H9 (cell line): ENCODE data around the gene CFC1. TPM values are rescaled to one million over a fixed set of nuclear protein-coding genes. Genes with fewer than 3 reads are reported as not detected.
"Not testable (repeated sequence)": the region's sequence is repeated elsewhere in the genome, so short reads cannot be mapped to it uniquely, and the experiment has no call there.

ENCODE experiments used
- DNase-seq: peaks from one replicate; pipeline ENCODE4 v3.0.0-alpha.2; 2017
- H2AFZ ChIP-seq: one replicate; pipeline ENCODE4 v1.6.1; 2013; ENCODE audit warnings: mild to moderate bottlenecking, low read length, control low read depth, moderate library complexity
- H2AK5ac ChIP-seq: 2 replicates; pipeline ENCODE4 v1.6.1; 2013; ENCODE audit warnings: low read length, control low read depth, mixed read lengths; ENCODE audit not compliant: insufficient read length
- H2BK120ac ChIP-seq: one replicate; pipeline ENCODE4 v1.6.1; 2013; ENCODE audit warnings: low read depth, mild to moderate bottlenecking, low read length, control low read depth, inconsistent platforms; ENCODE audit not compliant: poor library complexity, severe bottlenecking
- H2BK12ac ChIP-seq: 2 replicates; pipeline ENCODE4 v1.6.1; 2013; ENCODE audit warnings: low read length, control low read depth, mixed read lengths, low read depth; ENCODE audit not compliant: insufficient read length
- H2BK15ac ChIP-seq: 2 replicates; pipeline ENCODE4 v1.6.1; 2013; ENCODE audit warnings: low read depth, low read length, control low read depth
- H2BK20ac ChIP-seq: one replicate; pipeline ENCODE4 v1.6.1; 2013; ENCODE audit warnings: low read depth, mild to moderate bottlenecking, low read length, control low read depth, inconsistent platforms; ENCODE audit not compliant: poor library complexity, severe bottlenecking
- H2BK5ac ChIP-seq: 2 replicates; pipeline ENCODE4 v1.6.1; 2013; ENCODE audit warnings: low read length, control low read depth, mixed read lengths; ENCODE audit not compliant: insufficient read length
- H3K14ac ChIP-seq: 2 replicates; pipeline ENCODE4 v1.6.1; 2013; ENCODE audit warnings: low read length, control low read depth; ENCODE audit not compliant: insufficient read depth
- H3K18ac ChIP-seq: 2 replicates; pipeline ENCODE4 v1.6.1; 2013; ENCODE audit warnings: low read depth, mild to moderate bottlenecking, mixed read lengths, low read length, control low read depth; ENCODE audit not compliant: insufficient read length
- H3K23ac ChIP-seq: 2 replicates; pipeline ENCODE4 v1.6.1; 2013; ENCODE audit warnings: low read length, control low read depth, mixed read lengths, low read depth; ENCODE audit not compliant: insufficient read length
- H3K23me2 ChIP-seq: 2 replicates; pipeline ENCODE4 v1.6.1; 2013; ENCODE audit warnings: low read depth, mild to moderate bottlenecking, mixed read lengths, low read length, control low read depth; ENCODE audit not compliant: insufficient read length, poor library complexity, severe bottlenecking
- H3K27ac ChIP-seq: 2 replicates; pipeline ENCODE4 v1.5.1; 2013; ENCODE audit warnings: low read length, control low read depth, mixed read lengths, low read depth; ENCODE audit not compliant: insufficient read length
- H3K27me3 ChIP-seq: 2 replicates; pipeline ENCODE4 v1.6.1; 2013; ENCODE audit warnings: low read length, control low read depth, inconsistent platforms; ENCODE audit not compliant: insufficient read depth
- H3K4ac ChIP-seq: 2 replicates; pipeline ENCODE4 v1.6.1; 2013; ENCODE audit warnings: low read depth, mild to moderate bottlenecking, control low read depth, inconsistent platforms, low read length, moderate library complexity
- H3K4me1 ChIP-seq: 2 replicates; pipeline ENCODE4 v1.6.1; 2013; ENCODE audit warnings: low read length, control low read depth, inconsistent platforms; ENCODE audit not compliant: insufficient read depth
- H3K4me2 ChIP-seq: 2 replicates; pipeline ENCODE4 v1.6.1; 2013; ENCODE audit warnings: low read length, control low read depth, mixed read lengths; ENCODE audit not compliant: insufficient read length, insufficient read depth
- H3K56ac ChIP-seq: 2 replicates; pipeline ENCODE4 v1.6.1; 2013; ENCODE audit warnings: low read depth, mild to moderate bottlenecking, mixed read lengths, low read length, control low read depth; ENCODE audit not compliant: insufficient read length
- H3K79me1 ChIP-seq: 2 replicates; pipeline ENCODE4 v1.6.1; 2013; ENCODE audit warnings: low read depth, mild to moderate bottlenecking, moderate library complexity, low read length, control low read depth, inconsistent platforms; ENCODE audit not compliant: insufficient read depth, poor library complexity, severe bottlenecking
- H3K79me2 ChIP-seq: 2 replicates; pipeline ENCODE4 v1.6.1; 2013; ENCODE audit warnings: low read length, control low read depth, inconsistent platforms; ENCODE audit not compliant: insufficient read depth
- H3K9ac ChIP-seq: 2 replicates; pipeline ENCODE4 v1.6.1; 2013; ENCODE audit warnings: low read length, control low read depth, mixed read lengths; ENCODE audit not compliant: insufficient read length; ENCODE audit errors: extremely low read depth
- H3K9me3 ChIP-seq: one replicate; pipeline ENCODE4 v1.6.1; 2013; ENCODE audit warnings: low read depth, low read length, inconsistent platforms; ENCODE audit not compliant: control insufficient read depth
- H3T11ph ChIP-seq: one replicate; pipeline ENCODE4 v1.6.1; 2013; ENCODE audit warnings: mild to moderate bottlenecking, low read length, control low read depth, inconsistent platforms
- H4K20me1 ChIP-seq: one replicate; pipeline ENCODE4 v1.6.1; 2013; ENCODE audit not compliant: control insufficient read depth, insufficient read length, insufficient read depth
- H4K5ac ChIP-seq: 2 replicates; pipeline ENCODE4 v1.6.1; 2013; ENCODE audit warnings: low read depth, mild to moderate bottlenecking, mixed read lengths, low read length, control low read depth; ENCODE audit not compliant: insufficient read length
- H4K8ac ChIP-seq: replicated peaks from 2 replicates; pipeline ENCODE4 v1.6.1; 2013; ENCODE audit warnings: low read length, control low read depth, mixed read lengths, low read depth; ENCODE audit not compliant: insufficient read length
- H4K91ac ChIP-seq: 2 replicates; pipeline ENCODE4 v1.6.1; 2013; ENCODE audit warnings: low read depth, mild to moderate bottlenecking, moderate library complexity, mixed read lengths, low read length, control low read depth; ENCODE audit not compliant: insufficient read length
- H3K27ac Mint-ChIP-seq, 3 experiments: 2 replicates in 2 of 3; 3 replicates in 1 of 3; pipeline ENCODE4 v1.8.0; 2020 to 2021; ENCODE audit warnings: mixed read lengths in 3 of 3, mild to moderate bottlenecking in 1 of 3, moderate library complexity in 1 of 3
- H3K27me3 Mint-ChIP-seq: 2 replicates; pipeline ENCODE4 v1.8.0; 2021; ENCODE audit warnings: low read depth, mild to moderate bottlenecking, moderate library complexity, mixed read lengths
- H3K36me3 Mint-ChIP-seq, 3 experiments: 2 replicates in 2 of 3; 3 replicates in 1 of 3; pipeline ENCODE4 v1.8.0; 2020 to 2021; ENCODE audit warnings: low read depth in 3 of 3, mixed read lengths in 3 of 3; ENCODE audit not compliant: insufficient read depth in 1 of 3
- H3K4me1 Mint-ChIP-seq, 2 experiments: 2 replicates each; pipeline ENCODE4 v1.8.0; 2020; ENCODE audit warnings: mixed read lengths in 2 of 2
- H3K4me3 Mint-ChIP-seq, 2 experiments: 2 replicates in 1 of 2; 3 replicates in 1 of 2; pipeline ENCODE4 v1.8.0; 2020 to 2021; ENCODE audit warnings: mild to moderate bottlenecking in 2 of 2, mixed read lengths in 2 of 2, moderate library complexity in 1 of 2
- H3K9me3 Mint-ChIP-seq, 2 experiments: 2 replicates in 1 of 2; 3 replicates in 1 of 2; pipeline ENCODE4 v1.8.0; 2020; ENCODE audit warnings: mild to moderate bottlenecking in 2 of 2, mixed read lengths in 2 of 2, moderate library complexity in 1 of 2
- WGBS: extraction: QIAGEN DNeasy Blood & Tissue Kit; methylation state at CpG from one replicate; pipeline ENCODE4 v1.1.7; 2013; ENCODE audit warnings: missing lambda C conversion rate, low lambda C conversion rate, mixed read lengths; ENCODE audit not compliant: insufficient read length; ENCODE audit errors: extremely low coverage; 5-methylcytosine and 5-hydroxymethylcytosine counted together
- total RNA-seq: library from RNA; stranded (reverse); gene quantifications from 2 replicates; pipeline ENCODE4 v1.2.1, GENCODE V29; 2021

Gene CFC1
- total RNA-seq, 1 experiment from 2014 or later: 0.22 TPM

DNA sequence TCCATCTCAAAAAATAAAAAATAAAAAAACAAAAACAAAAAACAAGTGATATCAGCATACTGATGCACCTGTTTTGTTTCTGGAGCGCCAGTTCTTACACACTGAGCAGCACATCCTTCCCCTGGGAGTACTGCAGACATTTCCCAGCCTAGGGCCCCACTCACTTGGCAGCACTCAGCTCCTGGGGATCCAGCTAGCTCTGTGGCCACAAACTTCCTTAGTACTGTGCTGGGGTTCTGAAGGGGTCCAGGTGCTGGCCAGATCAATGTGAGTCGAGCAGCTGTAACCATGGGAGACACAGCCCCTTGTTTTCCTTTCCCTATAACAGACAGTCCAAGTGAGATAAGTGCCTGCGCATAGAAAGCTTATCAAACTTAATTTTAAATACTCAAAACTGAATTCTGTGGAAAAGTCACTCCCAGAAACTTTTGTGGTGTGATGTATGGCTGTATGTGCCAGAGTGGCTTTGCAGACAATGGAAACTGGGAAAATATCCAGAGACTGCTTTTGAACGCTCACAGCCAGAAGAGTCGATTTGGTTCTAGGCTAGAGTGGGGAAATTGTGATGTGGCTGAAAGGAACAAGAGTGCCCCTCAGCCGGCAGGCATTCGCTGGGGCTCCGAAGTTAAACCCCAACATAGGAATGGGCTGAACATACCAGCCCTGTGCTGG, 9.1 kb downstream of the CFC1 start:
- not testable (repeated sequence) for H3K27me3 ChIP-seq, H3K23me2 ChIP-seq, H3K56ac ChIP-seq, H3K4me1 ChIP-seq, H4K20me1 ChIP-seq, H3K14ac ChIP-seq, H3K9me3 Mint-ChIP-seq, H3K4me3 Mint-ChIP-seq, H3K27ac ChIP-seq, DNase-seq, H3K4ac ChIP-seq, H3K79me1 ChIP-seq, H3K27me3 Mint-ChIP-seq, H2AFZ ChIP-seq, H2BK20ac ChIP-seq, H2BK120ac ChIP-seq, H2BK12ac ChIP-seq, H3K4me2 ChIP-seq, H2AK5ac ChIP-seq, H4K91ac ChIP-seq, H3K9me3 ChIP-seq, H4K8ac ChIP-seq, H3K79me2 ChIP-seq, H4K5ac ChIP-seq, H3T11ph ChIP-seq, H3K9ac ChIP-seq, H2BK5ac ChIP-seq, H3K27ac Mint-ChIP-seq, H3K36me3 Mint-ChIP-seq, H3K18ac ChIP-seq, H3K4me1 Mint-ChIP-seq, H3K23ac ChIP-seq, H2BK15ac ChIP-seq
- WGBS: no CpG with 5 or more reads among the region's 8 CpGs

DNA sequence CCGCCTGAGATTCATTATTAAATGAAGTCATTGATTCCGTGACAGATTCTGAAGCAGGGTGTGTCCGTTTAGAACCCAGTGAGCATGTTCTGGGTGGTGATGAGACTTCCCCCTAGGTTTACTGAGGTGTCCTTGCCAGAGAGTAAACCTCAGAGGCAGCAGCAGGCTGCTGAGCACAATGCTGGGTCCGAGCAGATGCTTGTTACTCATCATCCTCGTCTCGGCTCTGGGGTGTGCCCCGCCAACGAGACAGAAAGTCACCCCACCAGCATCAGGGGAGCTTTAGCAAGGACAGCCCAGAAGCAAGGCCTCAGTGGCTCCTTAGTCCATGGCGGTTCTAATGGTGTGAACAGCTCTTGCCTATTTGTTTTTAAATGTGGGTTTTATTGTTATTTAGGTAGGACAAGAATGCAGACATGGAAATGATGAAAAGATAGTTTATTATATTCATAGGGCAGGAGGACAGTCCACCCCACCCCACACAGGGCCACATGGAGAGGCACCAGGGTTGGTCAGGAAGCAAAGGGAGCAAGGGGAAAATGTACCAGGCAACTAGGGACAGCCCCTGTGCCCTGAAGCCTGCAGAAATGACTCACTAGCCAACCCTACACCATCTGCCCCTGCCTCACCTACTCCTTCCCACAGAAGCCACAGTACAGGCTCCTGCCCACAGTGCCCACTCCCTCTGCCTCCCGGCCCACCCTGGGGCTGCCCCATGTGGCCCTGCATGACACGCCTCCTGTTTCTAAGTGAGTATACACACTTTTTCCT, 10.5 kb downstream of the CFC1 start:
- not testable (repeated sequence) for H4K91ac ChIP-seq, H2BK5ac ChIP-seq, H3K4ac ChIP-seq, H3K27ac ChIP-seq, H3K18ac ChIP-seq, H3K4me1 ChIP-seq, H3K23me2 ChIP-seq, H3K23ac ChIP-seq, H3K9ac ChIP-seq, H4K8ac ChIP-seq, H2BK12ac ChIP-seq, H2AK5ac ChIP-seq, DNase-seq, H3K27me3 ChIP-seq, H4K5ac ChIP-seq, H3K79me2 ChIP-seq, H3K4me1 Mint-ChIP-seq, H2BK20ac ChIP-seq, H3K27ac Mint-ChIP-seq, H3K56ac ChIP-seq, H2BK120ac ChIP-seq, H4K20me1 ChIP-seq, H3K9me3 Mint-ChIP-seq, H3K27me3 Mint-ChIP-seq, H3K36me3 Mint-ChIP-seq, H3K9me3 ChIP-seq, H3K14ac ChIP-seq, H3K4me3 Mint-ChIP-seq, H2AFZ ChIP-seq, H2BK15ac ChIP-seq, H3T11ph ChIP-seq, H3K79me1 ChIP-seq, H3K4me2 ChIP-seq
- WGBS: no CpG with 5 or more reads among the region's 11 CpGs
